Endodermal cell (in vitro differentiated cells): ENCODE measurements around the gene CABLES2. TPM values are rescaled to one million over a fixed set of nuclear protein-coding genes. Genes with fewer than 3 reads are reported as not detected.

Experiments
- DNase-seq: peaks from one replicate; pipeline ENCODE4 v3.0.0-alpha.2; 2017
- H3K27ac ChIP-seq: 2 replicates; pipeline ENCODE4 v1.5.1; 2013; ENCODE audit warnings: mild to moderate bottlenecking, low read depth, low read length, moderate library complexity
- H3K27me3 ChIP-seq: 2 replicates; pipeline ENCODE4 v1.6.1; 2013; ENCODE audit warnings: mild to moderate bottlenecking, low read length, moderate library complexity; ENCODE audit not compliant: insufficient read depth, control insufficient read depth, poor library complexity, severe bottlenecking
- H3K36me3 ChIP-seq: 2 replicates; pipeline ENCODE4 v1.7.0; 2013; ENCODE audit warnings: mild to moderate bottlenecking, low read length, moderate library complexity; ENCODE audit not compliant: control insufficient read depth, insufficient read depth
- H3K4me1 ChIP-seq: one replicate; pipeline ENCODE4 v1.7.0; 2013; ENCODE audit warnings: low read length; ENCODE audit not compliant: control insufficient read depth, insufficient read depth
- H3K4me3 ChIP-seq: 2 replicates; pipeline ENCODE4 v1.5.1; 2013; ENCODE audit warnings: mild to moderate bottlenecking, low read length, moderate library complexity
- H3K9ac ChIP-seq: 2 replicates; pipeline ENCODE4 v1.6.1; 2013; ENCODE audit warnings: mild to moderate bottlenecking, low read length, moderate library complexity; ENCODE audit not compliant: poor library complexity, severe bottlenecking; ENCODE audit errors: extremely low read depth
- H3K9me3 ChIP-seq: 2 replicates; pipeline ENCODE4 v1.6.1; 2013; ENCODE audit warnings: mild to moderate bottlenecking, low read length, moderate library complexity; ENCODE audit not compliant: control insufficient read depth
- H3K27ac Mint-ChIP-seq: 2 replicates; pipeline ENCODE4 v1.8.0; 2020; ENCODE audit warnings: mixed read lengths
- H3K27me3 Mint-ChIP-seq: 2 replicates; pipeline ENCODE4 v1.8.0; 2021; ENCODE audit warnings: mild to moderate bottlenecking, mixed read lengths; ENCODE audit not compliant: insufficient read depth
- H3K36me3 Mint-ChIP-seq: 2 replicates; pipeline ENCODE4 v1.8.0; 2020; ENCODE audit warnings: low read depth, mixed read lengths
- H3K4me1 Mint-ChIP-seq: 2 replicates; pipeline ENCODE4 v1.8.0; 2020; ENCODE audit warnings: mixed read lengths
- H3K4me3 Mint-ChIP-seq: 2 replicates; pipeline ENCODE4 v1.8.0; 2020; ENCODE audit warnings: mild to moderate bottlenecking, moderate library complexity, mixed read lengths
- H3K9me3 Mint-ChIP-seq: 2 replicates; pipeline ENCODE4 v1.8.0; 2020; ENCODE audit warnings: mild to moderate bottlenecking, mixed read lengths
- WGBS, 2 experiments: methylation state at CpG; one replicate each; pipeline versions ENCODE4 v1.1.5 to v1.1.7; 2013; ENCODE audit warnings: missing lambda C conversion rate in 2 of 2, mixed read lengths in 1 of 2; ENCODE audit not compliant: insufficient coverage in 1 of 2, insufficient read length in 1 of 2; 5-methylcytosine and 5-hydroxymethylcytosine counted together
- total RNA-seq, 2 donors: library from RNA; stranded (reverse); fragmentation: NEBNext Ultra II Directional in 1 of 2; extraction: Animal tissue kit (Norgen Biotek cat#: 25700) in 1 of 2; gene quantifications; 2 replicates in 1 of 2; 3 replicates in 1 of 2; pipeline ENCODE4 v1.2.1, GENCODE V29; 2021
- TF ChIP-seq, protein P1 (sequence below): fragments of 200-600 bp; sonication (generic); conservative IDR thresholded peaks from 2 replicates; pipeline ENCODE4 v1.5.0; 2021; ENCODE audit warnings: antibody characterized with exemption, mild to moderate bottlenecking

The CABLES2 gene
- total RNA-seq, 2 donors from 2014 or later = 10.4 to 15.6 TPM

DNA sequence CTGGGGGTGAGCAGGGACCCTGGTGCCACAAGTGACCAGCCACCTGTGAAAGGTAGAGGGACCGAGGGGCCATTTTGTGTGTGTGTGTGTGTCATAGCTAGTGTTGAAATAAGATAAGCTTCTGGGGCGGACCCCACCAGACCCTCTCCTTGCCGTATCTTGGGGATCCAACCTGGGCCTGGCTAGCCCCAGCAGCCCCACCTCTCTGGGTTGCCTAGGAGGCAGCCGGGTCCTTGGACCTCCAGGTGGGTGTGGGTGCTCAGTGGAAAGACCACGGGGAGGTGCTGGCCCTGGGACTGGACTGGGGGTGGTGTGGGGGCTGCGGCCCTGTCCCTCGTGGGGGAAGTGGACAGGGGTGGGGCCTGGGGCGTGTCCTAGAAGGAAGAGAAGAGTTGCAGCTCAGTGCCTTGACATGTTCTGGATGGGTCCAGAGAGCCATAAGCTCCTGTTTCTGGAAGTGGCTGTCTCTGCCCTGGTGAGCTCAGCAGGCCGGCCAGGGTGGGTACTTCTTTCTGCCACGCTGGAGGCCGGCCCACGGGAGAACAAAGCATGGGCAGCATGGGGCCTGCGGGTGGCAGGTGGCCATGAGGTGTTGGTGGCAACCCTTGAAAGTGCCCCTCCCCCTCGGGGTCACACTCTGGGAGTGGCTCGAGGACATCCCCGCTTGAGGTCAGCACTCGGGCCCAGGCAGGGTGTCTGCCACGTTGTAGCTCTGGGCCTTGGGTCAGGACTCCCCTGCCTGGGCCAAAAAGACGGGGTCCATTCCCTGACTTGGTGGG is 11.8 kb upstream of the CABLES2 start:
- H3K4me3 Mint-ChIP-seq = no peak overlapping the region
- Histone ChIP-seq H3K9me3 (no peaks in the 10 kb centered on the region), H3K4me1 (no peaks in the 10 kb centered on the region), H3K36me3 (no peaks in the 10 kb centered on the region), H3K4me3 (no peak overlapping the region), H3K9ac (no peak overlapping the region), H3K27ac (no peak overlapping the region), H3K27me3 (no peaks in the 10 kb centered on the region)
- WGBS, 2 experiments = 87 to 91% methylated on average over 8 to 19 of the region's 19 CpGs
- no peak overlapping the region for H3K27ac Mint-ChIP-seq
- H3K9me3 Mint-ChIP-seq = no peaks in the 10 kb centered on the region
- TF ChIP-seq, protein P1, sequence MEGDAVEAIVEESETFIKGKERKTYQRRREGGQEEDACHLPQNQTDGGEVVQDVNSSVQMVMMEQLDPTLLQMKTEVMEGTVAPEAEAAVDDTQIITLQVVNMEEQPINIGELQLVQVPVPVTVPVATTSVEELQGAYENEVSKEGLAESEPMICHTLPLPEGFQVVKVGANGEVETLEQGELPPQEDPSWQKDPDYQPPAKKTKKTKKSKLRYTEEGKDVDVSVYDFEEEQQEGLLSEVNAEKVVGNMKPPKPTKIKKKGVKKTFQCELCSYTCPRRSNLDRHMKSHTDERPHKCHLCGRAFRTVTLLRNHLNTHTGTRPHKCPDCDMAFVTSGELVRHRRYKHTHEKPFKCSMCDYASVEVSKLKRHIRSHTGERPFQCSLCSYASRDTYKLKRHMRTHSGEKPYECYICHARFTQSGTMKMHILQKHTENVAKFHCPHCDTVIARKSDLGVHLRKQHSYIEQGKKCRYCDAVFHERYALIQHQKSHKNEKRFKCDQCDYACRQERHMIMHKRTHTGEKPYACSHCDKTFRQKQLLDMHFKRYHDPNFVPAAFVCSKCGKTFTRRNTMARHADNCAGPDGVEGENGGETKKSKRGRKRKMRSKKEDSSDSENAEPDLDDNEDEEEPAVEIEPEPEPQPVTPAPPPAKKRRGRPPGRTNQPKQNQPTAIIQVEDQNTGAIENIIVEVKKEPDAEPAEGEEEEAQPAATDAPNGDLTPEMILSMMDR = no peak
- H3K27me3 Mint-ChIP-seq = no peaks in the 10 kb centered on the region
- DNase-seq = no peak
- no peaks in the 10 kb centered on the region for H3K36me3 Mint-ChIP-seq
- no peaks in the 10 kb centered on the region for H3K4me1 Mint-ChIP-seq

DNA sequence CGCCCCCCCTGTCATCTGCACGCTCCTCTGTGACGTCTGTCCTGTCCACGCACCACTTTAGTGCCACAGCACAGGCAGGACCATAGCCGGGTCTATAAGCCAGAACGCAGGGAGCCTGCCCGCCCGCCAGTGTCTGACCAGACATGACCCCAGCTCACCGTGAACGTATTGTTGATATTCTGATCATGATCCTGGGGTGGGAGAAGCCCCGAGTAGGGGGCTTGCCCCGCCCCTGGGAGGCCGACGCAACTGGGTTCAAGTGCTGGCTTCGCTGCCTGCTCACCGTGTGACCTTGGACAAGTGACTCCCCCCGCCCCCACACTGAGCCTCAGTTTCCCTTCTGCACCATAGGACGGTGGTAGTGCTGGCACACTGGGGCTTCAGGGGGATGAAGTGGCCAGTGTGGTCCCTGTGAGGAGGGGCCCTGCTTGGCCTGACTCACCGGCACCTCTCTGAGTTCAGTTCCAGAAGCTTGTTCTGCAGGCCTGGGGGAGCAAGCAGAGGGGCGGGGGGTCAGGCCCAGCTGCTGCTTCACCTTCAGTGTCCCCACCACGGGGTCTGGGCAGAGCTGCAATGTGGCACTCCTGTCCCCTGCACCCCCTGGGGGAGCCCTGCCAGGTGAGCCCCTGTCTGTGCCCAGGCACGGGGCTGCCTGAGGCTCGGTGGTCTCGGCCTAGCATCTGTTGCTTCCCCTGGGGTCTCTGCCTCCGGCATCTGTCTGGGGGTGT is 11.1 kb upstream of the CABLES2 start:
- Mint-ChIP-seq H3K4me1 (no peaks in the 10 kb centered on the region), H3K27me3 (no peaks in the 10 kb centered on the region), H3K4me3 (no peak overlapping the region), H3K9me3 (no peaks in the 10 kb centered on the region), H3K36me3 (no peaks in the 10 kb centered on the region), H3K27ac (no peak overlapping the region)
- WGBS, 2 experiments = 91 to 92% methylated on average over 15 to 25 of the region's 25 CpGs
- no peak for DNase-seq
- TF ChIP-seq, protein P1 = no peak
- H3K4me3 ChIP-seq = no peak overlapping the region
- no peak overlapping the region for H3K9ac ChIP-seq
- no peaks in the 10 kb centered on the region for H3K9me3 ChIP-seq
- H3K36me3 ChIP-seq = no peaks in the 10 kb centered on the region
- H3K27ac ChIP-seq = no peak overlapping the region
- H3K27me3 ChIP-seq = no peaks in the 10 kb centered on the region
- H3K4me1 ChIP-seq = no peaks in the 10 kb centered on the region

DNA sequence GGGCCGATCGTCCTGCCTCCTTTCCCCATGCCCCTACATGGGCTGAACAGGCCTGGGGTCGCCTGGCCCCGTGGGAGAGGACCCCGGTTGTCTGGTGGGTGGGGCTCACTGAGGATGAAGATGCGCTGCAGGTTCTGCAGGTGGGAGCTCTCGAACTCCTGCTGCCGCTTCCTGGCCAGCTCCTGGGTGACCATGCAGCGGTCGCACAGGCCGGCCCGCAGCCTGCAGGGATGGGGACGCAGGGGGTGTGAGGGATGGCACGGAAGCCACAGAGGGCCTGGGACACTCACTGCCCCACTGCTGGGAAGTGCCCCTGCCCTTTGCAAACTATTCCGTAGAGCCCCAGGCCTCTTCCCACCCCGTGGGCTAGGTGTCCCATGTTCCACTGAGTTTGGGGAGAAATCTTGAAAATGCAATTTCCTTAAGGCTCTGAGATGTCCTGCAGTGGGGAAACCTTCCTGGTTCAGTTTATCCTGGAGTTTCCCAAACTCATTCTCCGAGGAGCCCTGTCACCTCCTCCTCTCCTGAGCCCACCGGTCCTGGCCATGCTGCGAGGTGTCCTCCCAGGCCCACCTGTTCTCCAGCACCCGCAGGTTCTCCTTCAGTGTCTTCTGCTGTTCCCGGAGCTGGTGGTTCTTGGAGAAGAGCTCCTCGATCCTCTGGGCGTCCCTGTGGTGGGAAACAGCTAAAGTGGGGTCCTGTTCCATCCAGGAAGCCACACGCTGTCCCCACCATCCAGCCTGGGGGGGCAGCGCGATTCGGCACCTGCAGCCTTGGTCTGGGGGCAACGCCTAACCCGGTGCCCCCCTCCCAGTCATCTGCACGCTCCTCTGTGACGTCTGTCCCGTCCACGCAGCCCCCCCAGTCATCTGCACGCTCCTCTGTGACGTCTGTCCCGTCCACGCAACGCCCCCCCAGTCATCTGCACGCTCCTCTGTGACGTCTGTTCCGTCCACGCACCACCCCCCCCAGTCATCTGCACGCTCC is 9.9 kb upstream of the CABLES2 start:
- Histone ChIP-seq H3K9me3 (no peaks in the 10 kb centered on the region), H3K4me3 (no peak overlapping the region), H3K27ac (no peak overlapping the region), H3K36me3 (no peaks in the 10 kb centered on the region), H3K4me1 (no peaks in the 10 kb centered on the region), H3K9ac (no peak overlapping the region), H3K27me3 (no peaks in the 10 kb centered on the region)
- no peaks in the 10 kb centered on the region for H3K27me3 Mint-ChIP-seq
- no peaks in the 10 kb centered on the region for H3K9me3 Mint-ChIP-seq
- WGBS, 2 experiments = 90 to 92% methylated on average over 20 to 42 of the region's 43 CpGs
- H3K27ac Mint-ChIP-seq = no peak overlapping the region
- no peak for DNase-seq
- TF ChIP-seq, protein P1 = no peak
- H3K4me1 Mint-ChIP-seq = no peaks in the 10 kb centered on the region
- H3K4me3 Mint-ChIP-seq = no peak overlapping the region
- H3K36me3 Mint-ChIP-seq = no peaks in the 10 kb centered on the region
